ENCODE measurements around the gene COL23A1. TPM values are rescaled to one million over a fixed set of nuclear protein-coding genes. Genes with fewer than 3 reads are reported as not detected.

COL23A1 gene
- total RNA-seq, 1 experiment from 2014 or later = not detected

DNA sequence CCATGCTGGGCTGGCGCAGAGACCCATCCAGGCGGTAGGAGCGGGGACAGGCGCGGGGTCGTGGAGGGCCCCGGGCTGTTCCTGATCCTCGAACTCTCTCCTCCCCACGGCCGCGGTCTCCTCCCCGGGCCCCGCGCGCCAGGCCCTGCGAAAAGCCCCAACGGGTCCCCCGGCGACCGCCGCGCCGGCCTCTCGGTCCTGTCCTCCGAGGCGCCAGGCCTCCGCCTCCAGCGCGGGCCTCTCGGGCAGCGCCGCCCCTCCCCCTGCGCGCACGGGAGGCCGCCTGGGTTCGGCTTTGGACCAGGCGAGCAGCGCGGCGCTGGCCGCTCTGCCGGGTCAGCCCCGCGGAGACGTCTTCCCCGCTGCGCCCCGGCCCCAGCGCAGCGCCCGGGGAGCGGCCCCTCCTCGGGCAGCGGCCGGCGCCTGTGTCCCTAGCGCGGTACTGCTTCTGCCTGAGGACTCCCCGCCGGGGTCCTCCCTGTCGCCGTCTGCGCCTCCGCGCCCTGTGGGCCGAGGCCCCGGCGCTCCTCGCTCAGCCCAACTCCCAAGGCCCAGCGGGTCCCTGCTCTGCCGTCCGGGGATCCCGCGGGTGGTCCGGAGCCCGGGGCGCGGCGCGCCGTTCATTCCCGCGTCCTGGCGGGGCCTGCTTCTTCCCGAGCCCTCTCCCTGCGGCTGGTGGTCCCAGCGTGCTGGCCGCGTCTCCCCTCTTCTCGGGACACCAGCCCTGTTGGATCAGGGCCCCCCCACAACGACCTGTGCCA lies 13.4 kb downstream of the COL23A1 start:
- no peak for DNase-seq
- no peaks in the 10 kb centered on the region for H3K4me1 Mint-ChIP-seq (ENCODE audit: low read depth, unreplicated experiment)
- H3K27ac Mint-ChIP-seq (ENCODE audit: unreplicated experiment) = no peak overlapping the region
- intact Hi-C loops (cut with micrococcal nuclease; ENCODE audit: unreplicated experiment) = no loop called here
- no TSS peak for BruUV-seq (replicated peaks)
- no peak overlapping the region for H3K4me3 Mint-ChIP-seq (ENCODE audit: low read depth, unreplicated experiment)
- no peaks in the 10 kb centered on the region for H3K36me3 Mint-ChIP-seq (ENCODE audit: insufficient read depth, unreplicated experiment)
- no peaks in the 10 kb centered on the region for H3K27me3 Mint-ChIP-seq (ENCODE audit: unreplicated experiment)
- CTCF ChIA-PET = no interaction called here
- peaks cover 11% of the 10 kb centered on the region for H3K9me3 Mint-ChIP-seq (ENCODE audit: low read depth, unreplicated experiment)
- TF ChIP-seq, protein P1, sequence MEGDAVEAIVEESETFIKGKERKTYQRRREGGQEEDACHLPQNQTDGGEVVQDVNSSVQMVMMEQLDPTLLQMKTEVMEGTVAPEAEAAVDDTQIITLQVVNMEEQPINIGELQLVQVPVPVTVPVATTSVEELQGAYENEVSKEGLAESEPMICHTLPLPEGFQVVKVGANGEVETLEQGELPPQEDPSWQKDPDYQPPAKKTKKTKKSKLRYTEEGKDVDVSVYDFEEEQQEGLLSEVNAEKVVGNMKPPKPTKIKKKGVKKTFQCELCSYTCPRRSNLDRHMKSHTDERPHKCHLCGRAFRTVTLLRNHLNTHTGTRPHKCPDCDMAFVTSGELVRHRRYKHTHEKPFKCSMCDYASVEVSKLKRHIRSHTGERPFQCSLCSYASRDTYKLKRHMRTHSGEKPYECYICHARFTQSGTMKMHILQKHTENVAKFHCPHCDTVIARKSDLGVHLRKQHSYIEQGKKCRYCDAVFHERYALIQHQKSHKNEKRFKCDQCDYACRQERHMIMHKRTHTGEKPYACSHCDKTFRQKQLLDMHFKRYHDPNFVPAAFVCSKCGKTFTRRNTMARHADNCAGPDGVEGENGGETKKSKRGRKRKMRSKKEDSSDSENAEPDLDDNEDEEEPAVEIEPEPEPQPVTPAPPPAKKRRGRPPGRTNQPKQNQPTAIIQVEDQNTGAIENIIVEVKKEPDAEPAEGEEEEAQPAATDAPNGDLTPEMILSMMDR (IDR thresholded peaks at IDR 0.05; ENCODE audit: unreplicated experiment) = no peak

DNA sequence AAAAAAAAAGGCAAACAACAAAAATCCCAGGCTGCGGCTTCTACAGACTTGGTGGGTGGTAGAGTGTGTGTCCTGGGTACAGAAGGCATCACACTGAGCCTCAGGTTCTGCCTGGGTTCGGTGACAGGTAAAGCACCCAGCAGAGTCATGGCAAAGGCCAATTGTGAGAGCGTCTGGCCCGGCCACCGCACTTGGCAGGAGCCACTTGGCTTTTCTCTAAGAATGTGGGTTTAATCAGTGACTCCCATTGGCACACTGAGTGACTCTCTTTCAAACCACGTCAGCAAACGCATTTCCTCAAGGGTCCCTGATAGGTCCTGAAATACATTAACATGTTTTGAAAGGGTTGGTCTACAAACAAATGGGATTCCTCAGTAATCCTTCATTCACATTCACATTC lies 17.0 kb downstream of the COL23A1 start:
- H3K9me3 Mint-ChIP-seq (ENCODE audit: low read depth, unreplicated experiment) = peaks cover 14% of the 10 kb centered on the region
- no peak overlapping the region for H3K4me3 Mint-ChIP-seq (ENCODE audit: low read depth, unreplicated experiment)
- intact Hi-C loops (cut with micrococcal nuclease; ENCODE audit: unreplicated experiment) = no loop called here
- BruUV-seq (replicated peaks) = no TSS peak
- H3K4me1 Mint-ChIP-seq (ENCODE audit: low read depth, unreplicated experiment) = no peaks in the 10 kb centered on the region
- no peak overlapping the region for H3K27ac Mint-ChIP-seq (ENCODE audit: unreplicated experiment)
- TF ChIP-seq, protein P1 (IDR thresholded peaks at IDR 0.05; ENCODE audit: unreplicated experiment) = no peak
- CTCF ChIA-PET = no interaction called here
- H3K27me3 Mint-ChIP-seq (ENCODE audit: unreplicated experiment) = no peaks in the 10 kb centered on the region
- H3K36me3 Mint-ChIP-seq (ENCODE audit: insufficient read depth, unreplicated experiment) = no peaks in the 10 kb centered on the region
- DNase-seq = no peak

DNA sequence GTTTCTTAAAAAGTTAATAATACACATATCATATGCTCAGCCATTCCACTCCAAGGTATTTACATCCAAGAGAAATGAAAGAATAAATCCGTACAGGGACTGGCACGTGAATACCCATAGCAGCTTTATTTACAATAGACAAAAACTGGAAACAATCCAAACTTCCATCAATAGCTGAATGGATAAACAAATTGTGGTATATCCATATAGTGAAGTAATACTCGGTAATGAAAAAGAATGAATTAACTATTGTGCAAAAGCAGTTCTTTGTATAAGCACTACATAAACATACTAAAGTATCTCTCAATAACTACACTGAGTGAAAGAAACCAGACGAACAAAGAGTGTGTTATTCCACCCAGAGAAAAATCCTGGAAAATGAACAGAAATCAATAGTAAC lies 17.6 kb downstream of the COL23A1 start:
- intact Hi-C loops (cut with micrococcal nuclease; ENCODE audit: unreplicated experiment) = no loop called here
- H3K4me1 Mint-ChIP-seq (ENCODE audit: low read depth, unreplicated experiment) = no peaks in the 10 kb centered on the region
- CTCF ChIA-PET = no interaction called here
- H3K36me3 Mint-ChIP-seq (ENCODE audit: insufficient read depth, unreplicated experiment) = no peaks in the 10 kb centered on the region
- H3K4me3 Mint-ChIP-seq (ENCODE audit: low read depth, unreplicated experiment) = no peak overlapping the region
- H3K27ac Mint-ChIP-seq (ENCODE audit: unreplicated experiment) = no peak overlapping the region
- H3K9me3 Mint-ChIP-seq (ENCODE audit: low read depth, unreplicated experiment) = peaks cover 12% of the 10 kb centered on the region
- no peak for DNase-seq
- H3K27me3 Mint-ChIP-seq (ENCODE audit: unreplicated experiment) = no peaks in the 10 kb centered on the region
- TF ChIP-seq, protein P1 (IDR thresholded peaks at IDR 0.05; ENCODE audit: unreplicated experiment) = no peak
- BruUV-seq (replicated peaks) = no TSS peak

DNA sequence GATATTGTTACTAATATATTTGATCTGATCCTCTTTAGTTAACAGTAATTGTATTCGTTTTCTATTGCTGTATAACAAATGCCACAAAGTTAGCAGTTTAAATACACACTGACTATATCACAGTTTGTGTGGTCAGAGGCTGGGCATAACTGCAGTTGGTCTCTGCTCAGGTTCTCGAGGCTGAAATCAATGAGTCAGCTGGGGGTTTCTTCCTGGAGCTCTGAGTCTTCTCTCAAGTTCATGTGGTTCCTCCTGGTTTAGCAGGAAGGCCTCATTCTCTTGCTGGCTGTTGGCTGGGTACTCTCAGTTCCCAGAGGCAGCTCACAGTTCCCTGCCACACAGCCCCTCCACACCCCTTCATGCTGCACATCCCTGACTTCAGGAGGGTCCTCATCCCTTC lies 20.7 kb downstream of the COL23A1 start:
- Mint-ChIP-seq H3K27ac (ENCODE audit: unreplicated experiment) (no peak overlapping the region), H3K4me3 (ENCODE audit: low read depth, unreplicated experiment) (no peak overlapping the region), H3K27me3 (ENCODE audit: unreplicated experiment) (no peaks in the 10 kb centered on the region), H3K9me3 (ENCODE audit: low read depth, unreplicated experiment) (peaks cover 7% of the 10 kb centered on the region), H3K36me3 (ENCODE audit: insufficient read depth, unreplicated experiment) (no peaks in the 10 kb centered on the region), H3K4me1 (ENCODE audit: low read depth, unreplicated experiment) (no peaks in the 10 kb centered on the region)
- intact Hi-C loops (cut with micrococcal nuclease; ENCODE audit: unreplicated experiment) = no loop called here
- no TSS peak for BruUV-seq (replicated peaks)
- no peak for DNase-seq
- CTCF ChIA-PET = no interaction called here
- TF ChIP-seq, protein P1 (IDR thresholded peaks at IDR 0.05; ENCODE audit: unreplicated experiment) = no peak
